Measurements from ENCODE around the gene SRSF12. TPM values are rescaled to one million over a fixed set of nuclear protein-coding genes. Genes with fewer than 3 reads are reported as not detected.
A peak's percentile ranks its signal among the peaks of the same experiment; 100 is the strongest.

Gene SRSF12
- total RNA-seq, 1 donor from 2014 or later, result 21.9 TPM

DNA sequence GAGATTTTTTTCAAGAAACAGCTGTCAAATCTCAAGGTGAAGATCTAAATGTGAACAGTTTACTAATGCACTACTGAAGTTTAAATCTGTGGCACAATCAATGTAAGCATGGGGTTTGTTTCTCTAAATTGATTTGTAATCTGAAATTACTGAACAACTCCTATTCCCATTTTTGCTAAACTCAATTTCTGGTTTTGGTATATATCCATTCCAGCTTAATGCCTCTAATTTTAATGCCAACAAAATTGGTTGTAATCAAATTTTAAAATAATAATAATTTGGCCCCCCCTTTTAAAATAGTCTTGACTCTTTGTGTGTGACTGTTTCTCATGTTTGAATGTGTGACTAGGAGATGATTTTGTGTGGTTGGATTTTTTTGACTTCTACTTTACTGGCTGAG, 33.3 kb downstream of the SRSF12 start:
- TF ChIP-seq, protein P1, sequence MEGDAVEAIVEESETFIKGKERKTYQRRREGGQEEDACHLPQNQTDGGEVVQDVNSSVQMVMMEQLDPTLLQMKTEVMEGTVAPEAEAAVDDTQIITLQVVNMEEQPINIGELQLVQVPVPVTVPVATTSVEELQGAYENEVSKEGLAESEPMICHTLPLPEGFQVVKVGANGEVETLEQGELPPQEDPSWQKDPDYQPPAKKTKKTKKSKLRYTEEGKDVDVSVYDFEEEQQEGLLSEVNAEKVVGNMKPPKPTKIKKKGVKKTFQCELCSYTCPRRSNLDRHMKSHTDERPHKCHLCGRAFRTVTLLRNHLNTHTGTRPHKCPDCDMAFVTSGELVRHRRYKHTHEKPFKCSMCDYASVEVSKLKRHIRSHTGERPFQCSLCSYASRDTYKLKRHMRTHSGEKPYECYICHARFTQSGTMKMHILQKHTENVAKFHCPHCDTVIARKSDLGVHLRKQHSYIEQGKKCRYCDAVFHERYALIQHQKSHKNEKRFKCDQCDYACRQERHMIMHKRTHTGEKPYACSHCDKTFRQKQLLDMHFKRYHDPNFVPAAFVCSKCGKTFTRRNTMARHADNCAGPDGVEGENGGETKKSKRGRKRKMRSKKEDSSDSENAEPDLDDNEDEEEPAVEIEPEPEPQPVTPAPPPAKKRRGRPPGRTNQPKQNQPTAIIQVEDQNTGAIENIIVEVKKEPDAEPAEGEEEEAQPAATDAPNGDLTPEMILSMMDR (conservative IDR thresholded peaks at IDR 0.05), result no peak
- Mint-ChIP-seq H3K4me3 (peak overlapping the region; percentile 60), H3K9me3 (no peaks in the 10 kb centered on the region), H3K36me3 (ENCODE audit: low read depth) (peaks cover 10% of the 10 kb centered on the region), H3K27ac (ENCODE audit: unreplicated experiment) (no peak overlapping the region), H3K27me3 (ENCODE audit: low read depth) (peaks cover 3% of the 10 kb centered on the region), H3K4me1 (peaks cover 28% of the 10 kb centered on the region)
- DNase-seq (ENCODE audit: low read depth, low spot score), result no peak

DNA sequence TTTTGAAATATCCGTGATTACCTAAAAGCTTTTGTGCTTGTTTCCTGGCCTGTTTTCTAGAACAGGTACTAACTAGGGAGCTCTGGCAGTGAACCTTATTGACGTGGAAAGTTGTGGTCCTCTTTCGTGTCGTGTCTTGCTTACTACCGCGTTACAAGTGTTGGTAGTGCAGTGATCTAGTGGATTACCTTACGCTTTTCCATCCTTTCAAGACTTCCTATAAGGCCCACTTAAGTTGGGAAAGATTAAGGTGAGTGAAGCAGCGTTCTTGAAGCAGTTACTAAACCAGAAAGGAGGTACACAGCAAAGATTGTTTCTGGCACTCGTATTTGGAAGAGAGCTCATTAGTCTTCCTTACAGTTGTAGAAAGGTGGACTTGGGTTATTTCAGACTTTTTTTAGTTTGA, 35.4 kb downstream of the SRSF12 start:
- Mint-ChIP-seq H3K36me3 (ENCODE audit: low read depth) (peaks cover 10% of the 10 kb centered on the region), H3K9me3 (no peaks in the 10 kb centered on the region), H3K27me3 (ENCODE audit: low read depth) (peaks cover 3% of the 10 kb centered on the region), H3K4me3 (peak overlapping the region; percentile 91), H3K4me1 (peaks cover 32% of the 10 kb centered on the region), H3K27ac (ENCODE audit: unreplicated experiment) (peak overlapping the region; percentile 84)
- DNase-seq (ENCODE audit: low read depth, low spot score), result no peak
- TF ChIP-seq, protein P1 (conservative IDR thresholded peaks at IDR 0.05), result no peak

DNA sequence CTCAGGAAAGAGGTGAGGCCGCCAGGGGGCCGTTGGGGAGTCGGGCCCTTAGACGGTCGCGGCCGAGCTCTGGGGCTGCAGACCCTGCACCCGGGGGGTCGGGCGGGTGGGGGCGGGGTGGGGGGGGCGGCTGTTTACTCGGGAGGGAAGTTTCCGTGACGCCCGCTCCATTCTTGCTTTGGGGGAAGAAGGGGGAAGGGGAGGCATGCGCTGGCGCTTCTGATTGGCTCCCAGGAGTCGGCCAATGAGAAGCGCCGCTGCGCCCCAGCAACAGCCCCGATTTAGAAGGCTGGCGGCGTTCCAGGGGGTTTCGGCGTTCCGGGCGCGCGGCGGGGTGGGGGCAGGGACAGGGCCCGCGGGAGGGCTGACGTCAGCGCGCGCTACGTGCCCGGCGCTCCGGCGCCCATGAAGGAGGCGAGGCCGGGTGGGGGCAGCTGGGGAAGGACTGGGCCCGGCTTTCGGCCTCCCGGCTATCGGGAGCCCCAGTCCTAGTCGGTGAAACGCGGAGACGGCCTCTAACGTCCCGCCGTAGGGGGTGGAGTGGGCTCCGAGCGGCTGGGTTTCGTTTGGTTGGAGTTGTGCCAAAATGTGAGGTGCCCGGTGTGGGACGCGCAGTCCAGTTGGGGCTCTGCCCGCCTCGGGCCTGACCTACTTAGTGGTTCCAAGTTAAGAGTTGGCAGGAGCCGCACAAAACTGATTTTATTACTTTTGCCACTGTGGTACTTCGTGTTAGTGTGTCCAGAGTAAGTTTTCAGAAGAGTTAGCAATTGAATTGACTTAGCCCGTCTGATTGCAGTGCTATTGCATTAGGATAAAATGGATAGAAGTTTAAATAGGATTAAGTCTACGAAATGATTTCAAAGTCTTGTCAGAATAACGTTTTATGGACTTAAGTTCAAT, 36.2 kb downstream of the SRSF12 start:
- Mint-ChIP-seq H3K27me3 (ENCODE audit: low read depth) (peaks cover 3% of the 10 kb centered on the region), H3K36me3 (ENCODE audit: low read depth) (peaks cover 10% of the 10 kb centered on the region), H3K4me3 (peak overlapping the region; percentile 91), H3K4me1 (peaks cover 32% of the 10 kb centered on the region), H3K9me3 (no peaks in the 10 kb centered on the region), H3K27ac (ENCODE audit: unreplicated experiment) (peak overlapping the region; percentile 97)
- DNase-seq (ENCODE audit: low read depth, low spot score), result peak; percentile 90
- TF ChIP-seq, protein P1 (conservative IDR thresholded peaks at IDR 0.05), result peak; percentile 30

DNA sequence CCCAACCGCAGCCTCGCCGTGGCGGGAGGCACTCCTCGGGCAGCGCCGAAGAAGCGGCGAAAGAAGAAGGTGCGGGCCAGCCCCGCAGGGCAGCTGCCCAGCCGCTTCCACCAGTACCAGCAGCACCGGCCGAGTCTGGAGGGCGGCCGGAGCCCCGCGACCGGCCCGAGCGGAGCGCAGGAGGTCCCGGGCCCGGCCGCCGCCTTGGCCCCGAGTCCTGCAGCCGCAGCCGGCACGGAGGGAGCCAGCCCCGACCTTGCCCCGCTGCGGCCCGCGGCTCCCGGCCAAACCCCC, 36.8 kb downstream of the SRSF12 start:
- Mint-ChIP-seq H3K9me3 (no peaks in the 10 kb centered on the region), H3K27ac (ENCODE audit: unreplicated experiment) (peak overlapping the region; percentile 99), H3K27me3 (ENCODE audit: low read depth) (peaks cover 3% of the 10 kb centered on the region), H3K36me3 (ENCODE audit: low read depth) (peaks cover 10% of the 10 kb centered on the region), H3K4me3 (peak overlapping the region; percentile 99), H3K4me1 (peaks cover 32% of the 10 kb centered on the region)
- no peak for DNase-seq (ENCODE audit: low read depth, low spot score)
- TF ChIP-seq, protein P1 (conservative IDR thresholded peaks at IDR 0.05), result no peak

DNA sequence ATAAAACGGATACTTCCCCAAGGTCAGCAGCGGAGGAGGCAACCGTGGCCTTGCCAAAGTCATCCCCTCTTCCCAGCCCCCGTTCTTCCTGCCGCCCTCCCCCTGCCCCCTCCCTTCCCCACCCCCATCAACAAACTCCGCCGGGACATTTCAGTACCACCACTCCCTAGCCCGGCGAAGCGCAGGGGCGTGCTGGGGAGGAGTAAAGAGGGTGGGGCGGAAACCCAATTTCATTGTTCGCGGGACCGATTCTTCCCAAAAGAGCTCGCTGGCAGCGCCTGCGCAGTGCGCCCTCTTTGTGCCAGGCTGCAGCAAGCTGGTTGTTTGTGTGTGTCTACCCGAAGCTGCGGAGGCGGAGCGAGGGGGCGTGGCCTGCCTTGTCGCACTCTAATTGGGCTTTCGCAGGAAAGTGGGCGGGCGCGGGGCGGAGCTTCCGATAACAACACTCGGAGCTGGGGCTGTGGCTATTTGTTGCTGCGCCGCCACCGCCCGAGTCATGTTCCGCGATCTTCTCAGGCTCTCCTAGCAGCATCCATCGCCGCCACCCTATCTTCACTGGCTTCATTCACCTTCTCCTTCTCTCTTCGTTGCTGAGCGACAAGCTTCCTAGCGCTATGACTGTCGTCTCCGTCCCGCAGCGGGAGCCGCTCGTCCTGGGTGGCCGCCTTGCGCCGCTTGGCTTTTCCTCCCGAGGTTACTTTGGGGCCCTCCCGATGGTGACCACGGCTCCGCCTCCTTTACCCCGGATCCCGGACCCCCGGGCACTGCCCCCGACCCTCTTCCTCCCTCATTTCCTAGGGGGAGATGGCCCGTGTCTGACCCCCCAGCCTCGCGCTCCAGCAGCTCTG, 37.4 kb downstream of the SRSF12 start, which contains the start of gene PNRC1:
PNRC1 (plus strand) TSS at position 471 of the 848 bp plus-strand sequence; CDS start at position 615, 144 bp downstream.
- Mint-ChIP-seq H3K27me3 (ENCODE audit: low read depth) (peaks cover 3% of the 10 kb centered on the region), H3K9me3 (no peaks in the 10 kb centered on the region), H3K4me1 (peaks cover 32% of the 10 kb centered on the region)

More for the DNA sequence above, 37.4 kb downstream of the SRSF12 start, which contains the start of gene PNRC1:
- TF ChIP-seq, protein P1 (conservative IDR thresholded peaks at IDR 0.05), result no peak
- H3K36me3 Mint-ChIP-seq (ENCODE audit: low read depth), result peaks cover 9% of the 10 kb centered on the region
- H3K27ac Mint-ChIP-seq (ENCODE audit: unreplicated experiment), result peak within 1 kb of the TSS; percentile 99
- DNase-seq (ENCODE audit: low read depth, low spot score), result peak; percentile 100
- H3K4me3 Mint-ChIP-seq, result peak within 1 kb of the TSS; percentile 99

All from neural crest cell (in vitro differentiated cells).